RWPE1 (cell line): ENCODE data around the gene RASSF6.

ENCODE experiments used
- CTCF ChIA-PET: fragments of 350-600 bp; sonication (Branson Sonifier 250); formaldehyde crosslinking; extraction: SDS; loops from one replicate; lab custom pipeline; 2021; lab: Yijun Ruan, JAX
- POLR2A ChIA-PET: fragments of 400-600 bp; formaldehyde crosslinking; extraction: SDS; loops from one replicate; lab custom pipeline; 2020; ENCODE audit warnings: antibody characterized with exemption; ENCODE audit not compliant: low non-redundant PET; lab: Yijun Ruan, JAX
- DNase-seq: peaks from one replicate; pipeline ENCODE4 v3.0.0; 2012; ENCODE audit warnings: low spot score
- H3K27ac ChIP-seq: fragments of 450-650 bp; 2 replicates; pipeline ENCODE4 v1.5.1; 2017
- TF ChIP-seq, protein P1 (sequence below): fragments of 450-650 bp; conservative IDR thresholded peaks from 2 replicates; pipeline ENCODE4 v1.5.1; 2017; ENCODE audit warnings: low read depth, mild to moderate bottlenecking

The RASSF6 gene

DNA sequence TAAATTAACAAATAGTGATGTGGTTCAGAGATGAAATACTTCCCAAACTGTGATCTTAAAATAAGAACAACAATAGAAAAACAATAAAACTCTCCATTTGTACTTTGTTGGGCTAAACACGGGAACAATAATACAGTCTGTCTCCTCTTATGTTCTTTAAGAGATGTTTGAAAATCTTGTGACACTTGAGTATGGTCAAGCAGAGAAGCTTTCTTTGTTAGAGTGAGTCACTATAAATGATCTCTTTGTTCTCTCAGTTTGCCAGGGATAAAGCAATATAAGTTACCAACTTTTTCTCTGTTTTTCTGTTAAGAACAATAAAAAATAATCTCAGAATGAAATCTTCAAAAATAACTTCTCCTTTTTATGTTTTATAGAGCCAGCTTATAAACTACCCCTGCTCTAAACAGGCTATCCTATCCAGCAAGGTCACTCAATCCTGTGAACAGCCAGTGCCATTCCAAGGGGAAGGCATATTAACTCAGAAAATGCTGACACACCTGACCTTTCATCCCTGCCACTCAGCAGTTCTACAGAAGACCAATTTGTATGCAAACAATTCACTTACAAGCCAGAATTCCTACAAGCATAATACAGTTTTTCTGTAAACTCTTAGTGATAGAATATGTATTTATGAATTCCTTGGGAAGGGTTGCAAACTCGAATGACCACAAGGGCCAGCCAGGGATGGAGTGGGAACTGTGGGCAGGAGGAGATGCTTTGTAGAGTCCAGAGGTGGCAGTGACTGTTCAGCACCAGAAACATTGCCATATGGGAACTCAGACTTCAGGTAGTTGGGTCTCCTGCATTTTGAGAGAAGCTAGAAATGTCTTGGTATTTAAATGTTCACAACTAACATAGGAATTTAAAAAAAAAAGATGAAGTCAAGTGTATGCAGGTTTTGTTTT lies 86.5 kb downstream of the RASSF6 start:
- POLR2A ChIA-PET = no interaction called here
- DNase-seq = no peak
- no peak overlapping the region for H3K27ac ChIP-seq
- CTCF ChIA-PET = no interaction called here
- TF ChIP-seq, protein P1, sequence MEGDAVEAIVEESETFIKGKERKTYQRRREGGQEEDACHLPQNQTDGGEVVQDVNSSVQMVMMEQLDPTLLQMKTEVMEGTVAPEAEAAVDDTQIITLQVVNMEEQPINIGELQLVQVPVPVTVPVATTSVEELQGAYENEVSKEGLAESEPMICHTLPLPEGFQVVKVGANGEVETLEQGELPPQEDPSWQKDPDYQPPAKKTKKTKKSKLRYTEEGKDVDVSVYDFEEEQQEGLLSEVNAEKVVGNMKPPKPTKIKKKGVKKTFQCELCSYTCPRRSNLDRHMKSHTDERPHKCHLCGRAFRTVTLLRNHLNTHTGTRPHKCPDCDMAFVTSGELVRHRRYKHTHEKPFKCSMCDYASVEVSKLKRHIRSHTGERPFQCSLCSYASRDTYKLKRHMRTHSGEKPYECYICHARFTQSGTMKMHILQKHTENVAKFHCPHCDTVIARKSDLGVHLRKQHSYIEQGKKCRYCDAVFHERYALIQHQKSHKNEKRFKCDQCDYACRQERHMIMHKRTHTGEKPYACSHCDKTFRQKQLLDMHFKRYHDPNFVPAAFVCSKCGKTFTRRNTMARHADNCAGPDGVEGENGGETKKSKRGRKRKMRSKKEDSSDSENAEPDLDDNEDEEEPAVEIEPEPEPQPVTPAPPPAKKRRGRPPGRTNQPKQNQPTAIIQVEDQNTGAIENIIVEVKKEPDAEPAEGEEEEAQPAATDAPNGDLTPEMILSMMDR = no peak

DNA sequence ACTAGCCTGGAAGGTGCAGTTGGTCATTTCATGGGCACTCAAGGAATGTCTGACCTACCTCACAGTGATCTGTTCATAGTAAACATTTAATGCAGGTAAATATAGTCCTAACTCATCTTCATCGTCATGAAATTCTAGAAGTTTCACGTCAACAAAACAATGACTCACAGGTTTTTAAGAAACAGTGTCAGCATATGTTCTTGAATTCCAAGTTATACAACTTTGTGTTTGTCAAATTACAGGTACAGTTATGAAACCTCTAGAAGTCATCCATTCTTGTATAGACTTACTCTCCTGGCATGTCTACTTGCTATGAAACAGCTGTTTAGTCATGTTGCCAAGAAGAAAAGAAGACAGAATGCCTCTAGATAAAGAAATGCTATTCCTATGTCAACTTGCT lies 92.1 kb downstream of the RASSF6 start:
- TF ChIP-seq, protein P1 = no peak
- no peak overlapping the region for H3K27ac ChIP-seq
- ChIA-PET POLR2A (no interaction called here), CTCF (no interaction called here)
- DNase-seq = no peak

GRCh38 chr4:73527196-73527595 lies 93.0 kb downstream of the RASSF6 start:
- TF ChIP-seq, protein P1 = no peak
- CTCF ChIA-PET = interaction anchor here (0.6 to 0.7 kb wide), 2 partner anchors 69 to 74 kb away, joined by 3 read pairs; no protein-coding TSS in a partner anchor

DNA sequence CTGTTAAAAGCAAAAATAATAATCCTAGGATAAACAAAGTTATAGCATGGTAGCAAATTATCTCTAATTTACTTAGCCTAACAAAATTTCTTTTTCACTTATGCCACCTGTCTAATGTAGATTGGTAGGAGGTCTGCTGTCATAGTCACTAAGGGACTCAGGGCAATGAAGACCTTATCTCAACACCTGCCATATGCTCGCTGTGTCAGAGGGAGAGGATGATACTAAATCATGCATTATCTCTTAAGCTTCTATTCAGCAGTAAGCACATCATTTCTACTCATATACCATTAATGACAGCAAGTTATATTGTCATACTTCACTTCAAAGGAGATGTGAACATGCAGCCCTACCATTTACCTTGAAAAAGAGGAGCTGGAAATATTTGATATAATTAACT lies 94.6 kb downstream of the RASSF6 start:
- TF ChIP-seq, protein P1 = no peak
- DNase-seq = no peak
- ChIA-PET POLR2A (no interaction called here), CTCF (no interaction called here)
- no peak overlapping the region for H3K27ac ChIP-seq

More at GRCh38 chr4:73527196-73527595, 93.0 kb downstream of the RASSF6 start:
- POLR2A ChIA-PET = no interaction called here
- no peak overlapping the region for H3K27ac ChIP-seq
- no peak for DNase-seq

- no peak for DNase-seq
- no peak overlapping the region for H3K27ac ChIP-seq
- ChIA-PET CTCF (interaction anchor here (0.5 kb wide), 1 partner anchor 63 kb away, joined by 3 read pairs; no protein-coding TSS in a partner anchor), POLR2A (no interaction called here)
- TF ChIP-seq, protein P1 = no peak
Observed at GRCh38 chr4:73523126-73523525, 97.1 kb downstream of the RASSF6 start.
